Vagina (tissue), 2 donors: ENCODE measurements around the gene VPS33B. TPM values are rescaled to one million over a fixed set of nuclear protein-coding genes. Genes with fewer than 3 reads are reported as not detected.

ENCODE experiments used
- DNase-seq, 2 donors: peaks; one replicate each; pipeline ENCODE4 v3.0.0-alpha.2; 2017; ENCODE audit errors: extremely low spot score in 2 of 2
- H3K27ac ChIP-seq: fragments of 200-600 bp; sonication (generic); one replicate; pipeline ENCODE4 v1.5.1; 2019
- H3K27me3 ChIP-seq: fragments of 200-600 bp; sonication (generic); one replicate; pipeline ENCODE4 v1.5.1; 2019
- H3K36me3 ChIP-seq, 2 donors: fragments of 200-600 bp; sonication (generic); one replicate each; pipeline ENCODE4 v1.5.1; 2017 to 2019
- H3K4me1 ChIP-seq: fragments of 200-600 bp; sonication (generic); one replicate; pipeline ENCODE4 v1.5.1; 2019
- H3K4me3 ChIP-seq, 2 donors: fragments of 200-600 bp; sonication (generic); 1 replicate in 1 of 2; 2 replicates in 1 of 2; pipeline ENCODE4 v1.5.1; 2016 to 2019
- H3K9me3 ChIP-seq: fragments of 200-600 bp; sonication (generic); one replicate; pipeline ENCODE4 v1.5.1; 2019
- POLR2A ChIP-seq, 2 donors: fragments of 450-650 bp; IDR thresholded peaks; one replicate each; pipeline ENCODE4 v1.6.1; 2017; ENCODE audit warnings: antibody characterized with exemption in 2 of 2, mild to moderate bottlenecking in 2 of 2, moderate library complexity in 2 of 2
- POLR2AphosphoS5 ChIP-seq, 2 donors: sonication (generic); formaldehyde crosslinking; IDR thresholded peaks; one replicate each; pipeline ENCODE4 v1.9.0; 2017; ENCODE audit warnings: antibody characterized with exemption in 2 of 2, mild to moderate bottlenecking in 2 of 2, low read depth in 1 of 2; ENCODE audit not compliant: insufficient read depth in 1 of 2
- intact Hi-C: fragments of 100-400 bp; cut with DNase I; formaldehyde crosslinking; loops from one replicate; pipeline ENCODE4 v1.15.1; 2023
- total RNA-seq: library from RNA; depleted of rRNA; stranded (reverse); fragments of >200 nt; gene quantifications from one replicate; pipeline ENCODE4 v1.2.3, GENCODE V29; 2016
- TF ChIP-seq, protein P1 (sequence below), 3 experiments: fragments of 450-650 bp in 2 of 3; fragments of 200-600 bp in 1 of 3; sonication (generic) in 1 of 3; IDR thresholded peaks; one replicate each; pipeline ENCODE4 v1.5.1; 2017 to 2019; ENCODE audit warnings: antibody characterized with exemption in 3 of 3, mild to moderate bottlenecking in 2 of 3, moderate library complexity in 2 of 3

VPS33B gene
- total RNA-seq = 16.5 TPM

DNA sequence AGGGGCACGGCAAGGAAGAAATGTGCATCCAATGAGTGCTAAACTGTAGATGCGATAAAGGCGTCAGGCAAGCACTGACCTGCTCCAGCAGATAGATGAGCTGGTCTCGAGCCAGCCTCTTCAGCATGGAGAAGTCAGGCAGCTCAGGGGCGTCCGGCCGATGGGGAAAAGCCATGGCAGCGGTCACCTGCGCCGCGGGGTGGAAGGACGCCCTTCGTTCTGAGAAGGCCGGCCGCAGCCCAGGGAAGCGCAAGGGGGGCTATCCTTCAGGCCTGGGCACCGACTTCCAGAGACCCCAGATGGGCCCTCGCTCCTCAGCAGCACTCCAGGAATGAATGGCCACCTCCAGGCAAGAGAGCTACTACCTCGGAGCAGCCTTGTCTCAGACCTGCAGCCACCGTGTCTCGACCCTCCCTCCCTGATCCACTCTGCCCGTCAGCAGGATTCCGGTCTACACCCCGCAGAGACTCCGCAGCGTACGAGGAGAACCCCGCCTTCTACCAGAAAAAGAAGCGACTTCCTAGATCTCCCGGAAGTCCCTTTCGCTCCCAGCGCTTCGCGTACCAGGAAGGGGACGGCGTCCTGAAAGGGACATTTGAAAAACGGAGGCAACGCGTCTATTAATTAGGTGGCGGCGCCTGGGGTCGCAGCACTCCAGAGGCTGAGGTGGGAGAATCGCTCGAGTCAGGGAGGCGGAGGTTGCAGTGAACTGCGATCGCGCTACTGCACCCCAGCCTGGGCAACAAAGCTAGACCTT lies at the start of gene VPS33B:
VPS33B (minus strand) TSS at position 520 of the 757 bp plus-strand sequence; CDS start at position 175, 345 bp downstream.
- H3K36me3 ChIP-seq = no peaks in the 10 kb centered on the region
- DNase-seq = no peak
- H3K27ac ChIP-seq = peak within 1 kb of the TSS; percentile 60
- TF ChIP-seq, protein P1, sequence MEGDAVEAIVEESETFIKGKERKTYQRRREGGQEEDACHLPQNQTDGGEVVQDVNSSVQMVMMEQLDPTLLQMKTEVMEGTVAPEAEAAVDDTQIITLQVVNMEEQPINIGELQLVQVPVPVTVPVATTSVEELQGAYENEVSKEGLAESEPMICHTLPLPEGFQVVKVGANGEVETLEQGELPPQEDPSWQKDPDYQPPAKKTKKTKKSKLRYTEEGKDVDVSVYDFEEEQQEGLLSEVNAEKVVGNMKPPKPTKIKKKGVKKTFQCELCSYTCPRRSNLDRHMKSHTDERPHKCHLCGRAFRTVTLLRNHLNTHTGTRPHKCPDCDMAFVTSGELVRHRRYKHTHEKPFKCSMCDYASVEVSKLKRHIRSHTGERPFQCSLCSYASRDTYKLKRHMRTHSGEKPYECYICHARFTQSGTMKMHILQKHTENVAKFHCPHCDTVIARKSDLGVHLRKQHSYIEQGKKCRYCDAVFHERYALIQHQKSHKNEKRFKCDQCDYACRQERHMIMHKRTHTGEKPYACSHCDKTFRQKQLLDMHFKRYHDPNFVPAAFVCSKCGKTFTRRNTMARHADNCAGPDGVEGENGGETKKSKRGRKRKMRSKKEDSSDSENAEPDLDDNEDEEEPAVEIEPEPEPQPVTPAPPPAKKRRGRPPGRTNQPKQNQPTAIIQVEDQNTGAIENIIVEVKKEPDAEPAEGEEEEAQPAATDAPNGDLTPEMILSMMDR (IDR thresholded peaks at IDR 0.05) = no peak
- peak; percentile 82 to 95 for TF ChIP-seq POLR2AphosphoS5 (IDR thresholded peaks at IDR 0.05; ENCODE audit: insufficient read depth in 1 of 2, low read depth in 1 of 2)
- no peak for TF ChIP-seq POLR2A (IDR thresholded peaks at IDR 0.05)
- peak within 1 kb of the TSS; percentile 68 to 84 for H3K4me3 ChIP-seq
- H3K4me1 ChIP-seq = peaks cover 27% of the 10 kb centered on the region
- H3K9me3 ChIP-seq = no peaks in the 10 kb centered on the region
- H3K27me3 ChIP-seq = no peaks in the 10 kb centered on the region
- intact Hi-C loops = no loop called here

DNA sequence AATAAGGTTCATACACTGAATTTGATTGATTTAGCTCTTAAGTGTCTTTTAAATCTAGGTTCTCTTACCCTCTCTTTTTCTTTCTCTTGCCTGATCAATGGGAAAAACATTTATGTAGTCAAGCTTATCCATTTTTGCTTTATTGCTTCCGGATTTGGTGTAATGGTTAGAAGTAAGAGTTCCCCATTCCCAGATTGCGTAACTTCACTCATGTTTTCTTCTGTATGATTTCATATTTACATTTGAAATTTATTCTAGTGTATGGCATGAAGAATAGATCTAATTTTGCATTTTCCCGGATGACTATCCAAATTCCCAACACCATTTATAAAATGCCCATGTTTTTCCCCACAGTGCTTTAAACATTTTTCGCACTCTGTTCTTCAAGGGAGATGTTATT lies 49.8 kb upstream of the VPS33B start:
- Histone ChIP-seq H3K9me3 (no peaks in the 10 kb centered on the region), H3K36me3 (no peaks in the 10 kb centered on the region), H3K27me3 (no peaks in the 10 kb centered on the region), H3K4me3 (no peak overlapping the region), H3K27ac (no peak overlapping the region), H3K4me1 (no peaks in the 10 kb centered on the region)
- intact Hi-C loops = no loop called here
- no peak for TF ChIP-seq POLR2AphosphoS5 (IDR thresholded peaks at IDR 0.05; ENCODE audit: insufficient read depth in 1 of 2, low read depth in 1 of 2)
- TF ChIP-seq, protein P1 (IDR thresholded peaks at IDR 0.05) = no peak
- no peak for TF ChIP-seq POLR2A (IDR thresholded peaks at IDR 0.05)
- no peak for DNase-seq

DNA sequence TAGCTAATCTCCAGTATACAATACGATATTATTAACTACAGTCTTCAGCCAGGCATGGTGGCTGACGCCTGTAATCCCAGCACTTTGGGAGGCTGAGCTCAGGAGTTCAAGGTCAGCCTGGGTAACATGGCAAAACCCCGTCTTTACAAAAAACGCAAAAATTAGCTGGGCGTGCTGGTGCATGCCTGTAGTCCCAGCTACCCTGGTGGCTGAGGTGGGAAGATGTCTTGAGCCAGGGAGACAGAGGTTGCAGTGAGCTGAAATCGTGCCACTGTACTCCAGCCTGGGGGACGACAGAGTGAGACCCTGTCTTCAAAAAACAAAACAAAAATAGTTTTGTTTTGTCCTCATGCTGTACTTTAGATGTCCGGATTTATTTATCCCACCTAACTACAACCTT lies 48.5 kb upstream of the VPS33B start:
- intact Hi-C loops = no loop called here
- no peak overlapping the region for H3K4me3 ChIP-seq
- no peaks in the 10 kb centered on the region for H3K27me3 ChIP-seq
- no peaks in the 10 kb centered on the region for H3K9me3 ChIP-seq
- no peak for DNase-seq
- H3K27ac ChIP-seq = no peak overlapping the region
- TF ChIP-seq, protein P1 (IDR thresholded peaks at IDR 0.05) = no peak
- TF ChIP-seq POLR2A (IDR thresholded peaks at IDR 0.05) = no peak
- no peak for TF ChIP-seq POLR2AphosphoS5 (IDR thresholded peaks at IDR 0.05; ENCODE audit: insufficient read depth in 1 of 2, low read depth in 1 of 2)
- no peaks in the 10 kb centered on the region for H3K36me3 ChIP-seq
- no peaks in the 10 kb centered on the region for H3K4me1 ChIP-seq

DNA sequence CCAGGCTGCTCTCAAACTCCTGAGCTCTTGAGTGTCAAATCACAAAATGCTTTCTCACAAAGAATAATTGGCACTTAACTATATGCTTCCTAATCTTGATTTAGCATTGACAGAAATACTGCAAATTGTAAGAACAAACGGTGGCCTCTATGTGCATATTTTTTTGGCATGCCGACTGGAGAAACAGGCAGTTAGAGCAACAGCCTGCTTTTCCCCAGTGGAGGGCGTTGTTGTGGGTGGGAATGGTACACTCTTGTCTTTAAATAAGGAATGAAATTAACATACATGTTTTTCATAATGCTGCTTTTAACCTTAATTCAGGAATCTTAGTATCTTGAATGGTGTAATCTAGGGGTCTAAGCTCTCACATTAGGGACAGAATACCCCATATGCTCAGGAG lies 46.6 kb upstream of the VPS33B start:
- H3K4me3 ChIP-seq = no peak overlapping the region
- H3K27me3 ChIP-seq = no peaks in the 10 kb centered on the region
- no peak overlapping the region for H3K27ac ChIP-seq
- intact Hi-C loops = no loop called here
- H3K9me3 ChIP-seq = no peaks in the 10 kb centered on the region
- no peak for DNase-seq
- no peaks in the 10 kb centered on the region for H3K36me3 ChIP-seq
- no peaks in the 10 kb centered on the region for H3K4me1 ChIP-seq
- TF ChIP-seq, protein P1 (IDR thresholded peaks at IDR 0.05) = no peak
- no peak for TF ChIP-seq POLR2A (IDR thresholded peaks at IDR 0.05)
- no peak for TF ChIP-seq POLR2AphosphoS5 (IDR thresholded peaks at IDR 0.05; ENCODE audit: insufficient read depth in 1 of 2, low read depth in 1 of 2)

DNA sequence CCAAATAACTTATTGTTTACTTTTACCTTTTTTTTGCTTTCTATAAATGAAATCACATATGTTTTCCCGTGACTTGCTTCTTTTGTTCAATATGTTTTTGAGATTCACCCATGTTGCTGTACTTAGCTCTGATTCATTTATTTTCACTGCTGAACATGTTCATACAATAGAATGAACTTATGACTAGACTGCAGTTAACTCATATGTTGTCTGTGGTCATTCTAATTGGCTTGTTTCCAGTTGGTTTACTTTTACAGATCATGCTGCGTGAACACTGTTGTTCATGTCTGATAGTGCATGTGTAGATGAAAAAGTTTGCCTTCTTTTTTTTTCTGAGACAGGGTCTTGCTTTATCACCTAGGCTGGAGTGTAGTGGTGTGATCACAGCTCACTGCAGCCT lies 46.0 kb upstream of the VPS33B start:
- H3K27me3 ChIP-seq = no peaks in the 10 kb centered on the region
- no peak overlapping the region for H3K27ac ChIP-seq
- H3K4me1 ChIP-seq = no peaks in the 10 kb centered on the region
- TF ChIP-seq, protein P1 (IDR thresholded peaks at IDR 0.05) = no peak
- TF ChIP-seq POLR2A (IDR thresholded peaks at IDR 0.05) (no peak), POLR2AphosphoS5 (IDR thresholded peaks at IDR 0.05; ENCODE audit: insufficient read depth in 1 of 2, low read depth in 1 of 2) (no peak)
- no peak overlapping the region for H3K4me3 ChIP-seq
- no peaks in the 10 kb centered on the region for H3K36me3 ChIP-seq
- DNase-seq = no peak
- no peaks in the 10 kb centered on the region for H3K9me3 ChIP-seq
- intact Hi-C loops = no loop called here
